GM10248 (cell line): Measurements from ENCODE around the gene SPHK1.

Source experiments
- CTCF ChIA-PET: fragments of 300-600 bp; sonication (Branson Sonifier 250); formaldehyde crosslinking; extraction: SDS; loops from one replicate; lab custom pipeline; 2021; ENCODE audit warnings: antibody characterized with exemption; lab: Yijun Ruan, JAX
- POLR2A ChIA-PET: fragments of 350-650 bp; sonication (Branson Sonifier 250); formaldehyde crosslinking; extraction: SDS; loops from one replicate; lab custom pipeline; 2020; ENCODE audit warnings: antibody characterized with exemption; lab: Yijun Ruan, JAX
- DNase-seq: peaks from one replicate; pipeline ENCODE4 v3.0.0; 2012; ENCODE audit errors: extremely low spot score
- CTCF ChIP-seq: IDR thresholded peaks from 2 replicates; pipeline ENCODE4 v1.5.1; 2012; ENCODE audit warnings: mild to moderate bottlenecking, low read depth; ENCODE audit errors: extremely low read depth, missing control alignments, control extremely low read depth

SPHK1 gene

GRCh38 chr17:76397687-76398522 is 13.5 kb downstream of the SPHK1 start:
- DNase-seq = peak; percentile 89
- ChIA-PET CTCF (interaction anchor here (0.6 to 9.6 kb wide), 64 partner anchors 11 to 658 kb away, joined by 3 to 203 read pairs (median 6); partner anchors contain the start of genes EXOC7, PRPSAP1, QRICH2 and SPHK1), POLR2A (interaction anchor here (0.6 kb wide), 1 partner anchor 66 kb away, joined by 4 read pairs; no protein-coding TSS in a partner anchor)
- peak; percentile 96 for TF ChIP-seq CTCF

GRCh38 chr17:76398523-76399174 is 14.2 kb downstream of the SPHK1 start:
- ChIA-PET CTCF (interaction anchor here (0.6 to 9.6 kb wide), 53 partner anchors 10 to 385 kb away, joined by 3 to 203 read pairs (median 7); partner anchors contain the start of genes EXOC7, PRPSAP1, QRICH2 and SPHK1), POLR2A (no interaction called here)
- no peak for TF ChIP-seq CTCF
- DNase-seq = no peak

- no peak for TF ChIP-seq CTCF
- ChIA-PET CTCF (interaction anchor here (1.0 to 9.6 kb wide), 25 partner anchors 10 to 386 kb away, joined by 3 to 203 read pairs (median 10); partner anchors contain the start of genes PRPSAP1, QRICH2 and SPHK1), POLR2A (no interaction called here)
- DNase-seq = no peak
These were observed 15.1 kb downstream of the SPHK1 start for GRCh38 chr17:76399175-76400172.

GRCh38 chr17:76402711-76403110 is 18.3 kb downstream of the SPHK1 start:
- POLR2A ChIA-PET = no interaction called here

GRCh38 chr17:76404256-76404655 is 19.8 kb downstream of the SPHK1 start:
- DNase-seq = no peak
- ChIA-PET CTCF (interaction anchor here (1.0 to 2.3 kb wide), 7 partner anchors 20 to 125 kb away, joined by 3 to 11 read pairs (median 4); partner anchors contain the start of genes PRPSAP1 and SPHK1), POLR2A (interaction anchor here (0.6 kb wide), 1 partner anchor 304 kb away, joined by 3 read pairs; no protein-coding TSS in a partner anchor)
- no peak for TF ChIP-seq CTCF

More at GRCh38 chr17:76402711-76403110, 18.3 kb downstream of the SPHK1 start:
- CTCF ChIA-PET = interaction anchor here (1.4 to 1.5 kb wide), 3 partner anchors 56 to 123 kb away, joined by 4 to 5 read pairs (median 4); no protein-coding TSS in a partner anchor
- no peak for DNase-seq
- no peak for TF ChIP-seq CTCF
